Astrocyte of the hippocampus (primary cell): ENCODE measurements around the gene SPEF1.

Source experiments
- DNase-seq: peaks from one replicate; pipeline ENCODE4 v3.0.0; 2011; ENCODE audit warnings: low read depth, low spot score

The SPEF1 gene

GRCh38 chr20:3787324-3788014 lies 6.2 kb upstream of the SPEF1 start:
- DNase-seq = no peak

GRCh38 chr20:3786665-3787323 lies 5.5 kb upstream of the SPEF1 start, which contains the start of gene CENPB:
TSS of gene CENPB (minus strand) at chr20:3786740. CDS start at chr20:3786483, 257 bp downstream.
- DNase-seq = peak; percentile 95

GRCh38 chr20:3786126-3786484 lies 4.9 kb upstream of the SPEF1 start:
- DNase-seq = peak; percentile 78

GRCh38 chr20:3785240-3786125 lies 4.2 kb upstream of the SPEF1 start:
- DNase-seq = peak; percentile 31

- no peak for DNase-seq
These were observed 3.6 kb upstream of the SPEF1 start for GRCh38 chr20:3784863-3785239.

GRCh38 chr20:3784216-3784853 lies 3.1 kb upstream of the SPEF1 start:
- DNase-seq = no peak

GRCh38 chr20:3783511-3784195 lies 2.4 kb upstream of the SPEF1 start:
- no peak for DNase-seq

GRCh38 chr20:3783068-3783489 lies 1.8 kb upstream of the SPEF1 start:
- DNase-seq = no peak

GRCh38 chr20:3782597-3782996 lies 1.3 kb upstream of the SPEF1 start:
- DNase-seq = no peak

GRCh38 chr20:3778976-3779375 lies 2.3 kb downstream of the SPEF1 start:
- DNase-seq = no peak

GRCh38 chr20:3777716-3778629 lies 3.3 kb downstream of the SPEF1 start:
- peak; percentile 53 for DNase-seq

- no peak for DNase-seq
These were observed 3.9 kb downstream of the SPEF1 start for GRCh38 chr20:3777381-3777715.

- DNase-seq = no peak
These were observed 5.7 kb downstream of the SPEF1 start for GRCh38 chr20:3775457-3776108.

- no peak for DNase-seq
These were observed 9.6 kb downstream of the SPEF1 start for GRCh38 chr20:3771552-3772058.

- peak; percentile 91 for DNase-seq
These were observed 12.7 kb downstream of the SPEF1 start for GRCh38 chr20:3768342-3769130.

GRCh38 chr20:3767427-3768341 lies 13.6 kb downstream of the SPEF1 start, which contains the start of gene ADISSP:
TSS of gene ADISSP (minus strand) at chr20:3767753. CDS start at chr20:3760100, 7,653 bp downstream.
- DNase-seq = peak; percentile 100

GRCh38 chr20:3767110-3767426 lies 14.2 kb downstream of the SPEF1 start:
- peak; percentile 33 for DNase-seq
